ENCODE measurements around the gene SMIM22.
A peak's percentile ranks its signal among the peaks of the same experiment; 100 is the strongest.

Gene SMIM22

GRCh38 chr16:4795181-4795827, at the start of gene SMIM22:
SMIM22 (plus strand) TSS chr16:4795369; CDS start chr16:4795735, 366 bp downstream.
- no peak for DNase-seq

GRCh38 chr16:4746215-4746614, 49.0 kb upstream of the SMIM22 start:
- no peak for DNase-seq

DNA sequence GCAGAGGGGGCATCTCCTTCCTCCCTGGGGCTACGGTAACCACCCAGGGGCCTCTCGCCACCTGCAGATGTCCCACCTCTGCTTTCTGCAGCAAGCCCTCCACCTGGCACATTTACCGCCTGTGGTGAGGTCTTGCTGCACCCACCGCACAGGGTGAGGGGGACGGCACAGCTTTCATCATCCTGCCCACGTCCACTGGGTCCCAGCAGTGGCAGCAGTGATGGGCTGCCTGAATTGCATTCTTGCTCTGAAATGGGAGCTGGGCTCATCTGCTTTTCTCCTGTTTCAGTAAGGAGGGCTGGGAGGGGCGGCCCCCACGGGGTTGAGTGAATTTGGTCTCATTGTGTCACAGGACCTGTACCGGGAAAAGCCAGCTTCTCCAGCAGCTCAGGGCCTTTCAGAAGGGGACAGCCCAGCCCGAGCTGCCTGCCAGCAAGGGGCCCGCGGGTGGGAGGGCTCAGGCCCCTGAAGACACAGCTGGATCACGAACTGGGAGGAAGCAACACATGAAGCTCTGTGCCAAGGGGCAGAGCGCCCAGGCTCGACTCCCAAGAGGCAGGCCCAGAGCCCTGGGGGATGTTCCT, 48.1 kb upstream of the SMIM22 start:
- no peak for DNase-seq

DNA sequence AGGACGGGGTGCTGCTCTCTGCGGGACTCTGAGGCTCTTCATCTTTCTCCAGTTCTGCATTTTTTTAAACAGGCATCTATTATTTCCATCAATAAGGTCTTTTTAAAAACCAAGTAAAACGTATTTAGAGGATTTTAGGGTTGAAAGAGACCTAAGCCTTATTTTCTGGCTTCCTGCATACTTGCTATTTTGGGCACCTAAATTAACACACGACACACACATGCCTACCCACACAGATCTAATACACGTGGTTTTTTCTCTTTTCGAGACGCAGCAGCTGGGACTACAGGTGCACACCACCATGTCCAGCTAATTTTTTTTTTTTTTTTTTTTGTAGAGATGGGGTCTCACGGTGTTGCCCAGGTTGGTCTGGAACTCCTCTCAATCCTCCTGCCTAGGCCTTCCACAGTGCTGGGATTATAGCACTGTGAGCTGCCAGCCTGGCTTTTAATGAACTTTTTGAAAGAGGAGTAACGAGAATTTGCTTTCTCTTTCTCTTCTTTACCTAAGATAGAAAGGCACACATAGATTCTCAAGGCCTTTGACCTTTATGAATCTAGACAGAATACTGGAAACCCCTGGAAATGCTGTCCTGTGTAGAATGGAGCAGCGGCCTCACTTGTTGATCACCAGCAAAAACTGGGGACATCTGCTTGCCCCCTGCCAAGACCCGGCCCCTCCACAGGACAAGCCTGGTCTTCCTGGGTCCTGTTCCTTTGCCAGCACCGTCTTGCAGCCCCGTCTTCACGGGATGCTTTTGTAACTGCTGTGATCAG, 47.1 kb upstream of the SMIM22 start:
- DNase-seq: no peak

- no peak for DNase-seq
These were observed 46.3 kb upstream of the SMIM22 start for GRCh38 chr16:4748682-4749411.

DNA sequence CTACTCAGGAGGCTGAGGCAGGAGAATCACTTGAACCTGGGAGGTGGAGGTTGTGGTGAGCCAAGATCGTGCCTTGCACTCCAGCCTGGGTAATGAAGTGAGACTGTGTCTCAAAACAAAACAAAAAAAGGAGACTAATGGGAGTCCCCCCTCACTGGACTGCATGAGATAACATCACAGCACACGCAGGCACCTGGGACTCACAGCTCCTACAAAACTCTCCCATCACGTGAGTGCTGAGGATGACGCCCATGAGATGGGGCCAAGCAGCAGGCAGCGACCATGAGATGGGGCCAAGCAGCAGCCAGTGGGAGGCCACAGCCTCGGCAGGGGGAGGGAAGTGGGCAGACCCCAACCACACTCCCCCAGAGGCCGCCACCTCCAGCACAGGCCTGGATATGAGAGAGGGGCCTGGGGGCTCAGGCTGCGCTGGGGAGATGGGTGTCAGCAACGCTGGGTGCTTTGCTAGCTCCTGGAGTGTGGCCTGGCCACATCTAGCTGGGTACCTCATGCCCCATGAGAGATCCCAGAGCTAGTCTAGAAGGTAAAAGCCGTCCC, 45.4 kb upstream of the SMIM22 start:
- no peak for DNase-seq

GRCh38 chr16:4750896-4751295, 44.3 kb upstream of the SMIM22 start:
- no peak for DNase-seq

GRCh38 chr16:4752351-4753100, 42.6 kb upstream of the SMIM22 start:
- no peak for DNase-seq

DNA sequence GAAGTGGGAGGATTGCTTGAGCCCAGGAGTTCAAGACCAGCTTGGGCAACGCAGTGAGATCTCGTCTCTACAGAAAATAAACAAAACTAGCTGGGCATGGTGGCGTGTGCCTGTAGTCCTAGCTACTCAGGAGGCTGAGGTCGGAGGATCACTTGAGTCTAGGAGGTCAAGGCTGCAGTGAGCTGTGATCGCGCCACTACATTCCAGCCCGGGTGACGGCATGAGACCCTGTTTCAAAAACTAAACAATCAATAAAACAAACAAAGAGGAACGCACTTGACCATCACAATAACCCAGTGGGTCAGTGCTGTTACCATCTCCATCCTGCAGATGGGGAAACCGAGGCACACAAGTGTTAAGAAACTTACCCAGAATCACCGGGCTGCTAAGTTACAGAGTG, 41.9 kb upstream of the SMIM22 start:
- DNase-seq: no peak

DNA sequence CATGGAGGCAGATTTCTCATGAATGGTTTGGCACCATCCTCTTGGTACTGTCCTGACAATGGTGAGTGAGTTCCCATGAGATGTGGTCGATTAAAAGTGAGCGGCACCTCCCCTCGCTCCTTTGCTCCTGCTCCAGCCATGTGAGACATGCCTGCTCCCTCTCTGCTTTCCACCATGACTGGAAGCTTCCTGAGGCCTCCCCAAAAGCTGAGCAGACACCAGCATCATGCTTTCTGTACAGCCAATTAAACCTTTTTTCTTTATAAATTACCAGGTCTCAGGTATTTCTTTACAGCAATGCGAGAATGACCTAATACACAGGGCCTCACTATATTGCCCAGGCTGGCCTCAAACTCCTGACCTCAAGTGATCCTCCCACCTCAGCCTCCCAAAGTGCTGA, 40.3 kb upstream of the SMIM22 start:
- DNase-seq: no peak

- DNase-seq: no peak
These were observed 39.5 kb upstream of the SMIM22 start for GRCh38 chr16:4755687-4756086.

DNA sequence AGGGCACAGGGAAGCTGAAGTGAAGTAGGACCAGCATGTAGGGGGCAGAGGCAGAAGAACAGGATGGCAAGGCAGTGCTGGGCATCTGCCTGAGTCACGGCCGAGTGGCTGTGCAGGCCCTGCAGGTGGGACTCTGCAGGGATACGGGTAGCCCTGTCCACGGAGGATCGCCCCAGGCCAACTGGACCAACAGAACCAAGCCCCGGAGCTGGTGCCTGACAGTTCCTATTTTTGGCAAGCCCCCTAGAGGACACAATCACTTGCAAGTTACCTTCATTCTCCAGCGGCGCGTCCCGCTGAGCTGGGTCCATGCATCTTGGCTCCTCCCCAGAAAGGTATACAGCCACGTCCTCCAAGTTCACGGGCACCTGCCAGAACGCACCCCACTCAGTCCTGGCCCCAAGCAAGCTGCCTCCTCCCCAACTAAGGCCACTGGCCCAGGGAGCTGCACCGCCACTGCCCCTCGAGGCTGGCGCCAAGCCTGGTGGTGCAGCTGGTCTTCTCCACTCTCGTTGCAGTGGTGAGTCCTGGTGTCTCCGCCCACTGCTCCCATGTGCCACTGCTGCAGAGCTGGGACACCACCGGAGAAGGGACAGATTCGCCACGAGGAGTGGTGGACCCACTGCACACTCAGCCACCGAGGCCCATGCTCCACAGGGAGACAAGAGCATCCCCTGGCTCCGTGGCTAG, 34.8 kb upstream of the SMIM22 start:
- DNase-seq: no peak

GRCh38 chr16:4762205-4762604, 33.0 kb upstream of the SMIM22 start:
- no peak for DNase-seq

DNA sequence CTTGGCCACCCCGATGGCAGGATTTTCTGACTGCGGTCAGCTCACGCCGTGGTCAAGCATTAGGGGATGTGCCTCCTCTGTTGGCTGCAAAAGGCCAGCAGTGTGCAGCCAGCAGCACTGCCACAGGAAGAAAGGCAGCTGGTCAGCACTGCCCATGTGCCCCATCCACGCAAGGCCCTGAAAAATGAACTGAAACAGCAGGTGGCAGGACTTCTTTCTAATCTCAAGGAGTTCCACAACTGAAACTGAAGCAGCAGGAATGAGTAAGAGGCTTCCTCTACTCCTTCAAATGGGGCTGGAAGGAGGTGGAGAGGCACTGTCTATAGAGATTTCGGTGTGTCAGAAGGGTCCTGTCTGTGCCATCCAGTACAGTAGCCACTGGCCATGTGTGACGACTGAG, 31.4 kb upstream of the SMIM22 start:
- no peak for DNase-seq

- no peak for DNase-seq
These were observed 29.4 kb upstream of the SMIM22 start for GRCh38 chr16:4765511-4766474.

DNA sequence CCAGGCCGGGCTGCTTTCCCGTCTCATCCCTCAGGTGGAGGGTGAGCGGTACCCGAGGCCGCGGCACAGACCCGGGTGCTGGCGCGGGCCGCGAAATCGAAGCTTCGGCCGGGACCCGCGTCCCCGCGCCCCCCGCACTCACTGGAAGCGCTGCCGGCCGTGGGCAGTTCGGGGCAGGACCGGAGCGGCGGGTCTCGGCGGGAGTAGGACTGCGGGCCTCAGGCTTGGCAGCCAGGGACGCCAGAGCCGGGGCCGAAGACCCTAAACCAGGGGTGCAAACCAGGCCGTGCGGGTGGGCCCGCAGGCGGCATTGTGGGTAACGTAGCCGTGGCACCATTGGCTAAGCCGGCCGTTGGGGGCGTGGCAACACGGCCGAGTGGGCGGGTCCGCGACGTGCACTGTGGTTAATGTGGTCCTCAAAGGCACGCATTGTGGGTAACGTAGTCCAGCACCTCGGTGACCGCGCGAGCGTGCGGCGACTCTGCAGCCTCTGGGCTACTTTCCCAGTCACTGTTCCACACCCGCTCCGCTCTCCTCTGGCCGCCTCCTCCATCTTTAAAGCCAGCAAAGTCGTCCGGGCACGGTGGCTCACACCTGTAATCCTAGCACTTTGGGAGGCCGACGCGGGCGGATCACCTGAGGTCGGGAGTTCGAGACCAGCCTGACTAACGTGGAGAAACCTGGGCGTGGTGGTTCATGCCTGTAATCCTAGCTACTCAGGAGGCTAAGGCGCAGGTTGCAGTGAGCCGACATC, 28.1 kb upstream of the SMIM22 start, which contains the start of gene ZNF500:
TSS of gene ZNF500 (minus strand) at position 288 of the 754 bp plus-strand sequence. CDS start 1,184 bp downstream, outside the sequence.
- DNase-seq: peak; percentile 97

GRCh38 chr16:4767872-4768548, 27.2 kb upstream of the SMIM22 start:
- DNase-seq: no peak

- peak; percentile 90 for DNase-seq
These were observed 26.4 kb upstream of the SMIM22 start for GRCh38 chr16:4768549-4769305.

Data from CD4-positive, alpha-beta T cell treated with Interleukin-10 for 1 hour (primary cell).